GM20000 (cell line): ENCODE measurements around the gene PFN1.

Experiments
- DNase-seq: peaks from one replicate; pipeline ENCODE4 v3.0.0; 2012; ENCODE audit warnings: low spot score
- TF ChIP-seq, protein P1 (sequence below): IDR thresholded peaks from 2 replicates; pipeline ENCODE4 v1.5.1; 2012; ENCODE audit warnings: mild to moderate bottlenecking, control low read depth; ENCODE audit errors: extremely low read depth, missing control alignments

Gene PFN1

GRCh38 chr17:4897198-4897687, 51.1 kb downstream of the PFN1 start:
- TF ChIP-seq, protein P1, sequence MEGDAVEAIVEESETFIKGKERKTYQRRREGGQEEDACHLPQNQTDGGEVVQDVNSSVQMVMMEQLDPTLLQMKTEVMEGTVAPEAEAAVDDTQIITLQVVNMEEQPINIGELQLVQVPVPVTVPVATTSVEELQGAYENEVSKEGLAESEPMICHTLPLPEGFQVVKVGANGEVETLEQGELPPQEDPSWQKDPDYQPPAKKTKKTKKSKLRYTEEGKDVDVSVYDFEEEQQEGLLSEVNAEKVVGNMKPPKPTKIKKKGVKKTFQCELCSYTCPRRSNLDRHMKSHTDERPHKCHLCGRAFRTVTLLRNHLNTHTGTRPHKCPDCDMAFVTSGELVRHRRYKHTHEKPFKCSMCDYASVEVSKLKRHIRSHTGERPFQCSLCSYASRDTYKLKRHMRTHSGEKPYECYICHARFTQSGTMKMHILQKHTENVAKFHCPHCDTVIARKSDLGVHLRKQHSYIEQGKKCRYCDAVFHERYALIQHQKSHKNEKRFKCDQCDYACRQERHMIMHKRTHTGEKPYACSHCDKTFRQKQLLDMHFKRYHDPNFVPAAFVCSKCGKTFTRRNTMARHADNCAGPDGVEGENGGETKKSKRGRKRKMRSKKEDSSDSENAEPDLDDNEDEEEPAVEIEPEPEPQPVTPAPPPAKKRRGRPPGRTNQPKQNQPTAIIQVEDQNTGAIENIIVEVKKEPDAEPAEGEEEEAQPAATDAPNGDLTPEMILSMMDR: no peak
- DNase-seq: no peak

DNA sequence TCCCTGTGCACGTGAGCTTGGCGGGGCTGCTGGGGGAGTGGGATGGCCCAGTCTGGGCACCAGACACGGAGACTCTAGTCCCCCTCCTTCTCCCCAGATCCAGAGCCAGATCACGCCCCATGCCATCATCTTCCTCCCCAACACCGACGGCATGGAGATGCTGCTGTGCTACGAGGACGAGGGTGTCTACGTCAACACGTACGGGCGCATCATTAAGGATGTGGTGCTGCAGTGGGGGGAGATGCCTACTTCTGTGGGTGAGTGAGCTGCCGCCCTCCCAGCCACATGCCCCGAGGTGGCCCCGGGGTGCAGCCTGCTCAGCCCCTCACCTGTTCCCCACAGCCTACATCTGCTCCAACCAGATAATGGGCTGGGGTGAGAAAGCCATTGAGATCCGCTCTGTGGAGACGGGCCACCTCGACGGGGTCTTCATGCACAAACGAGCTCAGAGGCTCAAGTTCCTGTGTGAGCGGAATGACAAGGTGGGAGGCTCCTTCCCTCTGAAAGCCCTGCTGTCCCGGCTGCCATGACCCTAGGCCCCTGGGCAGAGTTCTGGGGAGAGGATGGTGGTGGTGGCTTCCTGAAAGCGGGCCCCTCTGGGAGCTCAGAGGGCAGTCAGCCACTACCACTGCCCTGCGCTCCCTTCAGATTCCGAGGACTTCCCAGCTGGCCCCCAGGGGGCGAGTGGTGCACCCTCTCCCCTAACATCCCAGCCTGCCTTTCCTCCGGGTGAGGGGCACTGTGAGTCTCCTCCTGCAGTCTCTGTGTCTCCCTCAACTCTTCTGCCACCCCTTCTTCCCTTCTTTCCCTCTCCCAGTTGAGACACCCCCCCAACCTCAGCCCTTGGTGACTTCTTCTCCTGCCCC, 51.8 kb downstream of the PFN1 start:
- TF ChIP-seq, protein P1: no peak
- no peak for DNase-seq

DNA sequence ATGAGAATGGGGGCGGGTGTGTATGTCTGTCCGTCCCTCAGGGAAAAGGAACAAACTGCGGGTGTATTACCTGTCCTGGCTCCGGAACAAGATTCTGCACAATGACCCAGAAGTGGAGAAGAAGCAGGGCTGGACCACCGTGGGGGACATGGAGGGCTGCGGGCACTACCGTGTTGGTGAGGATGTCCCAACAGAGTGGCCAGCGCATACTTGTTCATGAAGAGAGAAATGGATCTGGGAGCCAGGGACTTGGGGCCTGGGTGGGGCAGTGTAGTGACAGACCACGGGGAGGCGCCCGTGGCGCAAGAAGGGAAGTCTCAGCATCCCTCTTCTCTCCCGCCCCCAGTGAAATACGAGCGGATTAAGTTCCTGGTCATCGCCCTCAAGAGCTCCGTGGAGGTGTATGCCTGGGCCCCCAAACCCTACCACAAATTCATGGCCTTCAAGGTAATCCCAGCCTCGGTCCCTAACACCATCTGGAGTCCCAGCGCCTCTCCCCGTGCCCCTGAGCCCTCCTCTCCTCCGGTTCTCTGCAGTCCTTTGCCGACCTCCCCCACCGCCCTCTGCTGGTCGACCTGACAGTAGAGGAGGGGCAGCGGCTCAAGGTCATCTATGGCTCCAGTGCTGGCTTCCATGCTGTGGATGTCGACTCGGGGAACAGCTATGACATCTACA, 52.5 kb downstream of the PFN1 start:
- TF ChIP-seq, protein P1: no peak
- no peak for DNase-seq
